HL-60/S4 (cell line): ENCODE data around the gene LLGL1.
"Not testable (repeated sequence)": the region's sequence is repeated elsewhere in the genome, so short reads cannot be mapped to it uniquely, and the experiment has no call there.

Source experiments
- in situ Hi-C: fragments of 300-500 bp; cut with MboI; formaldehyde crosslinking; loops from 2 replicates; pipeline ENCODE4 v1.14.3; 2022; ENCODE audit warnings: low sequenced_read_pairs

LLGL1 gene

DNA sequence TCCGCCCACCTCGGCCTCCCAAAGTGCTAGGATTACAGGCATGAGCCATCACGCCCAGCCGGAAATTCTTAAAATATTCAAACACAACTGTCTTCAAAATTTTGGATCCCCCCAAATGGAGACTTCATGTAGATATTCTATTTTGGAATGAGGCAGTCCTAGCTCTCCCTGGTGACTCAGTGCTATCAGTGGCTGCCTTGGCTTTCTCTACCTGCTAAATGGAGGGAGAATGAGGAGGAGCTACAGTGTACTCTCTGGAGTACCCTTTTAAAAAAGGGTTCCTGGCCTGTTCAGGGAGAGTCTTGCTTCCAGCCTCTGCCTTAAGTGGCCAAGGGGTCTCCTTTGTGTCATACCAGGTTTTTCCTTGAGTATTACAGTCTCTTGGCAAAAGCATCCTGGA lies 31.0 kb upstream of the LLGL1 start:
- in situ Hi-C loops, result no loop called here

DNA sequence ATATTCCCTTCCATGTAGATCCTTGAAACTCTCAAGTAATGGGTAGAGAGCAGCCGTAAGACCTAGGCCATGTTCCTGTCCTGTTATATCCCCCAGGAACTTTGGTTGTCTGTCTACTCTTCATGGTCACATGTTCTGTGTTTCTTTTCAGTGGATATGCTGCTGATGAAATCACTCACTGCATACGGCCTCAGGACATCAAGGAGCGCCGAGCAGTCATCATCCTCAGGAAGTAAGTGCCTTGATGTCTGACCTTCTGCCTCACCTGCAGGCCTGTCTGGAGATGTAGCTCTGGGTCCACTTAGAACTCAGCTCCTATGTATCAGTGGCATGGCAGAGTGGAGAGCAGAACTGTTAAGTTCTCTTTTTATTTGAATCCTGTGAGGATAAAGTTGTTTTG lies 30.6 kb upstream of the LLGL1 start:
- in situ Hi-C loops, result no loop called here

DNA sequence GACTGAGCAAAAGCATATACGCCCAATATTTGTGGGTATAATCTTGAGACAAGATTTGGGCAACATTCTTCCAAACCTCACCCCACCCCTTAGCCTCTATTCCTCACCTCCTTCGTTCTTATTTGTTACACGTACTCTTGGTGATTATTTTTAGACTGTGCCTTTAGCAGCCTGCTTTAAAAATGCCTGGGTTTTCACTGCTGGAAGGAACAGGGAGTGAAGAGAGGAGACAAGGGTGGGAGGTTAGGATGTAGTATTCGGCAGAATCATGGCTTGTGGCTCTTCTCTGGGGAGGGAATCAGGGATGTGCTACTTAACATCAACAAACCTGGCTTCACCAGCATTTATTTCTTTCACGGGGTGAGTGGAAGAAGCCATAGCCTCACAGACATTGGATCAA lies 30.2 kb upstream of the LLGL1 start:
- in situ Hi-C loops, result no loop called here

DNA sequence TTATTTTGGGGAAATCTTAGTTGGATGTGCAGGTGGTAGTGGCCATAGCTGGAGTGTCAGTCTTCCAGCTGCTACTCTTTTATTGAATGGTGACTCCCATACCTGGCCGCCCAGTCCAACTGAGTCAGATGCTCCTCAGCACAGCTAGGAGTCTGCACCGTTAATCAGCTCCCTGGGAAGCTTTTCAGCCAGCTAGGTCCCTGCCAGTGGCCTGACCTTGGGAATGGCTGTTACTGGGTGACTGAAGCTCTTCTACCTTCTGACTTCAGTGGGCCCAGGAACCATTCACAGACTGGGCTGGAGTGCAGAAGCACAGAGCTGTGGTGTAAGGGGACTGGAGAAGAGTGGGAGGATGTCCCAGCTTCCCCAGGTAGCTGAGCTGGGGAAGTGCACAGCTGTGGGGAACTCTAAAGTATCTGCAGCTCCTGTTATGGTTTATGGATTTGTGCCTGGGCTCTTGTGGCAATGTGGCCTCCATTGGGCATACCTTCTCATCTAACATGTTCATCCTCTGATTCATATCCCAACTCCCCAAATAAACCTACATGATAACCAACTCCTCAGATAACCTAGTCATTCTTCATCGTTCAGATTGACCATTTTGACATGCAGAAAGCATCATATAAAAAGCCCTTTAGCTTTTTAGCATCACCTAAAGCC lies 27.8 kb upstream of the LLGL1 start:
- in situ Hi-C loops, result no loop called here

DNA sequence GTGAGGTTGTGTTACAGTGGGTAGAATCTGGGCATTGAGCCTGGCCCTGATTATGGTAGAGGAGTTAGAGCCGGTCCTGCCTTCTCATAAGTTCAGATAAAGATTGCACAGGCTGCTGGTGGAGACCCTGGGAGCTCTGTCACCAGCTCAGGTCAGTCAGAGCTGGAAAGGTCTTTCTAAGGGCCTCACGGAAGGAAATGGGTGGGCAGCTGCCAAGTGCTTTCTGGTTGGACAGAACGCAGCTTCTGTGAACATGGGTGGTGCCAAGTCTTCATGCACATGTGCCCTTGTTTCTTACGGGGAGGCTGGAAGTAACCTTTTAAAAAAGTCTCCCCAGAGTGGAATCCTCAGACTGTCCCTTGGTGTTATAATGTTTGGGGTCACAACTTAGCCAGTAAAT lies 26.9 kb upstream of the LLGL1 start:
- in situ Hi-C loops, result no loop called here

DNA sequence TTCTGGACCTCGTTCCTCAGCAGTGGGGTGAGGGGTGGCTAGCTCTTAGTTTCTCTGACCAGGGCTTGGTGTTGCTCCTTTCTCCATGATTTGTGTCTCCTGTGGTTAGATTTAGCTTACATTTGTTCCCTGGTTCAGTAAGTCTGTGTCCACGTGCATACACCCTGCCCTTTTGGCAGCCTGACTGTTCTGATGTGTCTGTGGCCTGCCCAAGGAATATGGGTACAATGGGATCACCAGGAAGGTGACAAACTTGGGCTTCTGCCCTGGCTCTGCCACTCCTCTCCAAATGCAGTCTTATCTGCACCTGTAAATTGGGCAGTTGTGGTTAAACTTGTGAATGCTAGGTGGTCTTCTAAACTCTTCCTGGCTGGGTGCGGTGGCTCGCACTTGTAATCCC lies 24.3 kb upstream of the LLGL1 start:
- in situ Hi-C loops, result no loop called here

DNA sequence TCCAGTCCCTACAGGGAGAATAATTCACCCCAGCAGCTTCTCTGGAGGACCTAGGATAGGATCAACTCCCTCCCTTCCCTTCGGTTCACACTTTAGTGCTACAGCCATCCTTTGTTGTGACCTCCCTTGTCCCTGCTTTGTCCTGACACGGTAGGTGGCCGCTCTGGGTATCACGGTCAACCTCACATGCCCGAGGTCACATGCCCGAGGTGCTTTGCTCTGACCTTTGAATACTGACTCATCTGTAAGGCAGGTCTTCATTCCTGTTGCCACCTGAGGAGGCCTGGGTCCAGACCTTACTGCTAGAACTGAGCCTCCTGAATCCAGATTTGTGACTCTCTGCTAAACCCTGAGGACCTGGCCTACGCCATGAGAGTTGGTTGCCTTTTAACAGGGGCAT lies 22.1 kb upstream of the LLGL1 start:
- in situ Hi-C loops, result no loop called here

DNA sequence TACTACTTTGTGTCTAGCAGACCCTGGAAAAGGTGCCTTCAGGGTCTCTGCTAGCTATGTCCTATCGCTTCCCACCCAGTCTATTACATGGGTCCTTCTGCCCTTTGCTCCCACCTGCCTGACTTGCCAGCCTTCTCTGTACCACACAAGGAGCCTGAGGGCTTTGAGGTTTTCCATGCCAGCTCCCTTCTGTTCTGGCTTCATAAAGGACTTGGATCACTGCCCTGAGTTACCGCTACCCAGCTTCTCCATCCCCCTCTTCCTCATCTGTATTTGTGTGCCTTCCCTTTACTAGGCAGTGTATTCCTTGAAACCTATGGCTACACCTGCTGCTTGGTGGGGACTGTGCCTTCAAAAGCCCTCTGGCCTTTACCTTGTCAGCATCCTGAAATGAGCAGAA lies 19.6 kb upstream of the LLGL1 start:
- in situ Hi-C loops, result no loop called here

DNA sequence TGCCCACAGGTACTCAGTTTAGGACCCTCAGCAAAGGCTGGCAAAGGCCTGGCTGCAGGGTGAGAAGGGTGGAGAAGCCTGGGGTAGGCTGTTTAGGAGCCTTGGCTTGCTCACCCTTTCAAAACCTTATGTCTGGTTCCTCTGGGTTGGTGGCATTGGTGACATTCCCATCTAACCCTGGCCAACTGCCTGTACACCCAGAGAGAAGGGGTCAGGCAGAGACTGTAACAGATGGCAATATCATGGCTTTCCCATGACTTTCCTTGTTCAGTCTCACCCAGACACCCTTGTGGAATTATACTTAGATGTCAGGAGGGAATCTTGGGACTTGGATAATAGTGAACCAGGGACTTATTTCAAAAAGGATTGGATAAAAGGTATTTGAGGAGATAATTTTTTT lies 18.5 kb upstream of the LLGL1 start:
- in situ Hi-C loops, result no loop called here

DNA sequence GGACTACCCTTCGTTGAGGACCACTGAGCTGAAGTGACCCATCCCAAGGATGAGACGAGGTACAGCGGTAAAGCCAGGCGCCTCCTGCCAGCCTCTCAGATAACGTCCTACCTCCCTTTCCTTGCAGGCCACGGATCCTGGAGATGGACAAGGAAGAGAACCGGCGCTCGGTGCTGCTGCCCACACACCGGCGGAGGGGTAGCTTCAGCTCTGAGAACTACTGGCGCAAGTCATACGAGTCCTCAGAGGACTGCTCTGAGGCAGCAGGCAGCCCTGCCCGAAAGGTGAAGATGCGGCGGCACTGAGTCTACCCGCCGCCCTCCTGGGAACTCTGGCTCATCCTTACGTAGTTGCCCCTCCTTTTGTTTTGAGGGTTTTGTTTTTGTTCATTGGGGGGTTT lies 17.3 kb upstream of the LLGL1 start:
- in situ Hi-C loops, result no loop called here

DNA sequence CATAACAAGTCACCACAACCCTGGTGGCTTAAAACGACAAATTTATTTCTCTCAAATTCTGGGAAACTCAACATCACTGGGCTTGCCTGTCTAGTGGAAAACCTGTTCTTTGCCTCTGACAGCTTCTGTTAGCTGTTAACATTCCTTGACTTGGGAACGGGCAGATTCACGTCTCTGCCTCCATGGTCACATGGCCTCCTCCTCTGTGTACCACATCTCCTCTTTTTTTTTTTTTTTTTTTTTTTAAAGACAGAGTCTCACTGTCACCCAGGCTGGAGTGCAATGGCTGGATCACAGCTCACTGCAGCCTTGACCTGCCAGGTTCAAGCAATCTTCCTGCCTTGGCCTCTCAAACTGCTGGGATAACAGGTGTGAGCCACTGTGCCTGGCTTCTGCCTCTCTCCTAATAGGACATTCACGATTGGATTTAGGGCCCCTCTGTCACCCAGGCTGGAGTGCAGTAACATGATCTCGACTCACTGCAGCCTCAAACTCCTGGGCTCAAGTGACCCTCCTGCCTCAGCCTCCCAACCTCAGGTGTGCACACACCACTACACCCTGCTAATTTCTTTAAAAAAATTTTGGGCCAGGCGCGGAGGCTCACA lies 11.7 kb upstream of the LLGL1 start:
- in situ Hi-C loops, result no loop called here

DNA sequence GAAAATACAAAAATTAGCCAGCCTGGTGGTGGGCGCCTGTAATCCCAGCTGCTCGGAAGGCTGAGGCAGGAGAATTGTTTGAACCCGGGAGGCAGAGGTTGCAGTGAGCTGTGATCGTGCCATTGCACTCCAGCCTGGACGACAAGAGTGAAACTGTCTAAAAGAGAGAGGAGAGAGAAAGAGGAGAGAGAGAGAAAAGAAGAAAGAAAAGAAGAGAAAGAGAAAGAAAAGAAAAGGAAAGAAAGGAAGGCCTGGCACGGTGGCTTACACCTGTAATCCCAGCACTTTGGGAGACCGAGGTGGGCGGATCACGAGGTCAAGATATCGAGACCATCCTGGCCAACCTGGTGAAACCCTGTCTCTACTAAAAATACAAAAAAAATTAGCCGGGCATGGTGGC lies 8.5 kb upstream of the LLGL1 start:
- in situ Hi-C loops, result not testable (repeated sequence)

DNA sequence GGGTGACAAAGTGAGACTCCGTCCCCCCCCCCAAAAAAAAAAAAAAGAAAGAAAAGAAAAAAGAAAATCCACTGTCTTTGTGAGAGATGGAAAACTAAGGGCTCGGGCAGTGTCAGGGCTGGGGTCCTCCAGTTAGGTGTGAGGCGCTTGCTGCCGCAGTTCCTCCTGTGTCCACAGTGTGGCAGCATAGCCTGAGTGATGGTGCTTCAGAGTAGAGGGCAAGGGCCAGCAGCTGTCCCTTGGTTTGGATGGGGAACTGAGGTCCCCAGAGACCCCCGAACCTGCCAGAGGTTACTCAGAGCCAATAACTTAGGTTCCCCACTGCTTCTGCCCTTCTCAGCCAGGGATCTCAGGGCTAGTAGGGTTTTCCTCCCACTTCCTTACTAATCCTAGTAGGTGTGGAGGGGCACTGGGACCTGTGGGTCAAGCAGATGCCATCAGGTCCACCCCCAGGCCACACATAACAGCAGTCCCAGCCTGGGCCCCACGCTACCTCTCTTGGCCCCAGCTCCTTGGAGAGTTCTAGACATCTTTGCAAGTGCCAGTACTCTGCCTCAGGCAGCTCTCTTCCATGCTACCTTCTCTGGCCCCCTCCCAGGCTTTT lies 7.9 kb upstream of the LLGL1 start:
- in situ Hi-C loops, result no loop called here

DNA sequence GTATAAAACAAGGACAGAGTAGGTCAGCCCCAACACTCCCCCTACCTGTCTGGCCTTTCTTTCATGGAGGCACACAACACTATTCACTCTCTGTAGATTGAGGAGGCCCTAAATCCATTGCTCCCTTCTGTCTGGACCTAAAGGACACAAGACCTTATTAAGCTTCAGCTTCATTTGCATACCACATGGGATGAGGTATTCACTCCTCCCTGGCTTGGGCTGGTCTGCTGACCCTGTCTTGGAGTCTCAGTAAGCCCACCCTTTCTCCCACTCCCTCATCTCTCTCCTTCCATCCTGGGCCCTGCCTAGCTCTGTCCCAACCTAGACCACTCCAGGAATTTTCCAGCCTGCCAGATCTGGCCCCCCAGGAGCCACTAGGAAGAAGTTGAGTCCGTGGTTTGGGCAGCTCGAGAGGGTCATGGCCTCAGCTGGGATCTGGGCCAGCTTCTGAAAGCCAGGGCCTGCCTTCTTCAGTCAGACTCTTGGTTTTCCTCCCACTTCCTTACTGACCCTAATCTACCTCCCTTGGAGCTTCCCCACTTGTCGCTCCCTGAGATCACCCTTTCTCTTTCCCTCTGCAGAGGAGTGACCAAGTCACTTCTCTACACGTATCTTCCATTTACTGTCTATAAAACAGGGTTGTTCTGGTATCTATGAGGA lies 6.5 kb upstream of the LLGL1 start:
- in situ Hi-C loops, result no loop called here

DNA sequence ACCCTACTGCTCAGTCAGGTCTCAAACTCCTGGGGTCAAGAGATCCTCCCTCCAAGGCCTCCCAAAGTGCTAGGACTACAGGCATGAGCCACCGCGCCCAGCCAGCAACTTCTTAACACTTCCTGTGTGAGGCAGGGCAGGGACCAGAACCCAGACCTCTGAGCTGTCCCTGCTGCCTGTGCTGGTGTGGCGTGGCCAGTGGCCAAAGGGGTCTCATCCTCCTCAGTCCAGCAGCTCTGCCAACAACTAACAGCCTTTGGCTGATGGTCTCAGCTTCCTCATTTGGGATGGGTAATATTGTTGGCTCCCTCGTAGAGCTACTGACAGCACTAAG lies 1.4 kb upstream of the LLGL1 start:
- in situ Hi-C loops, result no loop called here

DNA sequence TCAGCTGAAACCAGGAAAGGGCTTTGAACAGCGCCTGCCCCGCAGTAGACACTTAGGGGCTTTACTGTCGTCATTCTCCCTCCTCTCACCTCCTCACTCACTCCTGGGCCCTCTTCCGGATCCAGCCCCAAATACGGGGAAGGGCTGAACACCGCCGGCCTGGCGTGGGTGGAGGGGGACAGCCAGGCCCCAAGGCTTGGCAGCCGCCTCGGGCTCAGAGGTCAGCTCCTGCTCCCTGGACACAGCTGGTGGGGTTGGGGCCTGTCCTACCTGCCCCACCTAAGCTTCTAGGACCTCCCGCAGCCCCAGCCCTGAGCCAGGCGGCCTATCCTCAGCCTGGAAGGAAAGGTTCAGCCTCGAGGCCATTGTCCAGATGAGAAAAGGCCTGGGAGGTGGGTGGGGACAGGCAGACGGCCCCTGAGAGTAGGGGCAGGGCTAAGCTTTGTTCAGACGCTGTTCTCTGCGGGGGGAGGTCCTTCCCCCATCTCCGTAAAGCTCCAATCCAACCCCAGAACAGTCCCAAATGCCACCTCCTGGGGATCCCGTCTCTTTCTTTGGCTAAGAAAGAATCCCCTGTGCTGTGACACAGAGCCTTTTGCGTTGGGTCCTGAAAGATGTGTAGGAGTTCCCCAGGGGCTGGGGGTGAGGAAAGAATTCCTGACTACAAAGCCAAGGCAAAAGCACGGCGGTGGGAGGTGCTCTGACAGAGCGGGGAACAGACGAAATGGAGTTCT lies 881 bp upstream of the LLGL1 start:
- in situ Hi-C loops, result no loop called here

DNA sequence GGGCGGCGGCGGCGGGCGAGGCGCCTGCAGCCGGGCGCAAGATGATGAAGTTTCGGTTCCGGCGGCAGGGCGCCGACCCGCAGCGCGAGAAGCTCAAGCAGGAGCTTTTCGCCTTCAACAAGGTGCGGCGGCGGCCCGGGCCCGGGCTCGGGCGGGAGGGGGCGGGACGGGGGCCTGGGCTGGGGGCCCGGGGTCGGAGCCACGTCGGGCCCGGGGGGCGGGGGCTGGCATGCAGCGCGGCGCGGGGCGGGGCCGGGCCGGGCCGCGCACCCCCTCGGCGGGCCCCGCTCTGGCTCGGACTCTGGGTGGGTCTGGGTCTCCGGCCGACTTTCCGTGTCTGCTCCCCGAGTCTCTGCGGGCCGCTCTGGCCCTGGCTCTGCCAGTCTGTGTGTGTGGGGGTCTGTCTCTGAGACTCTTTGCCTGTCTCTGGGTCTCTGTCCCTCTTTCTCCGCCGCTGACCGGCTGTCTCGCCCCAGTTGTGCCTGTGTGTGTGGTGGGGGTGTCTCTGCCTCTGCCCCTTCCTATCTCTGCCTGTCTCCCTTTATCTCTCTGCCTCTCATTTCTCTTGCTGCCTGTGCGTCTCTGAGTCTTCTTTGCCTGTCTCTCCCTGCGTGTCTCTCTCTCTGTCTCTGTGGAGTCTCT lies 328 bp downstream of the LLGL1 start:
- in situ Hi-C loops, result no loop called here

DNA sequence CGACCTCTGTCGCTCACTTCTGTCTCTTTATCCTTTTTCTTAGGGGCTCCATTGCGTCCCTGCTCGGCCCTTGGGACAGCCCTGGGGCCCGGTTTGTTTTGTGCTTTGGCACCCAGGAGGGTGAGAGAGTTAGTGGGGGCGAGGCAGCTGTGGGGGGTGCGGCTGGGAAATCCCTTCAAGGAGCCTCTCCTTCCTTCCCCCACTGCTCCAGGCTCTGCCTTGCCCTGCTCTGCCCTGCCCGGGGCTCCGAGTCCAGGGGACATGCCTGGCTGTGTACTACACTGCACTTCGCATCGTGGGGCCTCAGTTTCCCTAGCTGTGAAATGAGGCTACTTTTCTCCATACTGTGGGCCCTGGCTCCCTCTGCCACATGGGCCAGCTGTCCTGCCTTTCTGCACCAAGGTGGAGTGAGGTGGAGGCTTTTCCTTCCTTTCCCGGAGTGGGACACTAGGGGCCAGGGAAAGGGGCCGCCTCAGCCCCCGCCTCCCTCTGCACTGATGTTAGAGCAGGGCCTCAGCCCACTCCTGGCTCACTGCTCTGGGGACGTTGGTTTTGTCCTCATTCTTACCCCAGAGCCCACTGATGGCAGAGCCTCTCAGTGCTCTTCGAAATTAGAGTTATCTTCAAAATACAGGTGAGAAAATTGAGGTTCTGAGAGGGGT lies 980 bp downstream of the LLGL1 start:
- in situ Hi-C loops, result no loop called here

DNA sequence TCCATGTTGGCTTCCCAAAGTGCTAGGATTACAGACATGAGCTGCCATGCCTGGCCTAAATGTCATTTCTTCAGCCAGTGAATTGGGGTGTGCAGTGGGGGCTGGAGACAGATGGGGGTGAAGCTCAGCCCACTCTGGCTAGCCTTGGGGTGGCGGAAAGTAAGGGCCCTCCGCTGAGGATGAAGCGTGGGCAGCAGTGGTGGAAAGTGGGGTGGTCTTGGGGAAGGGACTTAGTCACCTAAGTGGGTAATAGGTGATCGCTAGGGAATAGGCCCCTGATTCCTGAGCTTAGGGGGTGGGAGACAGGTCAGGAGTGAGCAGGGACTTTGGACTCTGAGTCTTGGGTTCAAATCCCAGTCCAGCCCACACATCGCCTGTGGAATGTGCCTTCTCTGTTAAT lies 2.2 kb downstream of the LLGL1 start:
- in situ Hi-C loops, result no loop called here

DNA sequence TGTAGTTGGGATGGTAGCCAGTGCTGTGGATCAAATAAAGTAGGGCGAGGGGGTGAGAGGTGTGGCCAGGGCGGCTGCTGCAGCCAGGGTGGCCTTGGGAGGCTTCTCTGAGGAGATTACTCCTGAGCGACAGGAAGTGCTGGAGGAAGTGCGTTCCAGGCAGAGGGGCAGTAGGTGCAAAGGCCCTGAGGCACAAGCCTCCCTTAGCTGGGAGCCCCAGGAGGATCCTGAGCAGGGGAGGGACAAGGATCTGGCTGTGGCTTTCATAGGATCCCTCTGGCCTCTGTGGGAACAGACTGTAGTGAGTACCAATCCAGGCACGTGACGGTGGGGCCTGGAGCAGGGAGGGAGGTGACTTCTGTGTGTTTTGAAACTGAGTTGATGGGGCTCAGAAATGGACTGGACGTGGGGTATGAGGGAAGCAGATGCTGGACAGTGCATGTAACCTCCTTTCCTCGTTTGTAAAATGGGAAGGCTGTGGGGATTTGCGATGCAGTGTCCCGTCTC lies 2.8 kb downstream of the LLGL1 start:
- in situ Hi-C loops, result no loop called here
